Aorta (tissue), 5 donors: Measurements from ENCODE around the gene USP5. TPM values are rescaled to one million over a fixed set of nuclear protein-coding genes. Genes with fewer than 3 reads are reported as not detected.

ENCODE experiments used
- ATAC-seq: fragments of 200-7000 bp; cut with Tn5 transposase; one replicate; pipeline ENCODE4 v1.9.1; 2022; ENCODE audit warnings: moderate library complexity; ENCODE audit not compliant: low FRiP score
- DNase-seq, 2 donors: peaks; one replicate each; pipeline ENCODE4 v3.0.0-alpha.2; 2020
- H3K27ac ChIP-seq, 2 donors: one replicate each; pipeline ENCODE4 v1.5.1; 2013; ENCODE audit warnings: low read length in 2 of 2, mild to moderate bottlenecking in 2 of 2, moderate library complexity in 2 of 2, control low read depth in 1 of 2, inconsistent platforms in 1 of 2, low read depth in 1 of 2
- H3K27me3 ChIP-seq, 2 donors: one replicate each; pipeline ENCODE4 v1.6.1; 2013; ENCODE audit warnings: control low read depth in 1 of 2, low read length in 1 of 2, mild to moderate bottlenecking in 1 of 2, moderate library complexity in 1 of 2; ENCODE audit not compliant: insufficient read depth in 2 of 2, control insufficient read depth in 1 of 2
- H3K36me3 ChIP-seq, 2 donors: one replicate each; pipeline ENCODE4 v1.6.1; 2013; ENCODE audit warnings: control low read depth in 1 of 2, low read length in 1 of 2, mild to moderate bottlenecking in 1 of 2; ENCODE audit not compliant: insufficient read depth in 2 of 2, control insufficient read depth in 1 of 2
- H3K4me1 ChIP-seq, 2 donors: one replicate each; pipeline ENCODE4 v1.6.1; 2013; ENCODE audit warnings: low read length in 2 of 2, control low read depth in 1 of 2, mild to moderate bottlenecking in 1 of 2, moderate library complexity in 1 of 2; ENCODE audit not compliant: insufficient read depth in 2 of 2, control insufficient read depth in 1 of 2
- H3K4me3 ChIP-seq, 2 donors: one replicate each; pipeline ENCODE4 v1.5.1; 2013; ENCODE audit warnings: low read length in 2 of 2, control low read depth in 1 of 2, mild to moderate bottlenecking in 1 of 2
- H3K9me3 ChIP-seq: one replicate; pipeline ENCODE4 v1.6.1; 2013; ENCODE audit warnings: mild to moderate bottlenecking, low read length; ENCODE audit not compliant: control insufficient read depth
- WGBS, 2 donors: extraction: QIAGEN DNeasy Blood & Tissue Kit; methylation state at CpG; one replicate each; pipeline ENCODE4 v1.1.7; 2013; 5-methylcytosine and 5-hydroxymethylcytosine counted together
- intact Hi-C, 2 donors: fragments of 100-400 bp; cut with DNase I; formaldehyde crosslinking; loops; one replicate each; pipeline versions ENCODE4 v1.14.2 to v1.15.0; 2022
- polyA plus RNA-seq, 2 donors: library from polyadenylated mRNA; stranded (reverse); fragments of 200-250 nt; gene quantifications; one replicate each; pipeline ENCODE4 v1.2.3, GENCODE V29; 2013
- total RNA-seq, 2 donors: library from RNA; stranded (reverse); fragmentation: NEBNext Ultra II Directional; extraction: Animal tissue kit (Norgen Biotek cat#: 25700); gene quantifications; one replicate each; pipeline ENCODE4 v1.2.1, GENCODE V29; 2021
- donor health status: healthy with polysubstance abuse.
- donor health status: Bipolar disorder and iron deficiency.
- donor health status: DM: no; HTN: no; CAD: no.
- donor health status: DM: no; HTN: no; CAD: no.
- donor health status: DM: yes; HTN: yes; CAD: no.

The USP5 gene
- total and polyA plus RNA-seq, 4 donors, result 26.7 to 64.6 (median 53.2) TPM

DNA sequence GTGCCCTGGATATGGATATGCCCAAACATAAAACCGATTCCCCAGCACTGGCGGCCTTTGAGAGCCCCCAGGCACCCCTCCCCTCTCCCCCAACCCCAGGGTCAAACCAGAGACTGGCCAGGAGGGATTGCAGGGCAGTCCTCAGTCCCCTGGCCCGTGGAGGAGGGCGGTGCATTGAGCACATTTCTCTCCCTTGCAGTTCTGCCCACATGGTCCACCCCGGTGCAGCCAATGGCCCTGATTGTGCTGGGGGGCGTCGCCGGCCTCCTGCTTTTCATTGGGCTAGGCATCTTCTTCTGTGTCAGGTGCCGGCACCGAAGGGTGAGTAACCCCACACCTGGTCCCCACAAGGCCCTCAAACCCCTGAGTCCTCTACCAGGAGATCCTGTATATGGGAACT is 33.7 kb upstream of the USP5 start:
- 35 to 41% methylated on average over 7 to 10 of the region's 10 CpGs for WGBS, 2 donors
- intact Hi-C loops, result no loop called here

GRCh38 chr12:6818645-6819044 is 33.3 kb upstream of the USP5 start:
- whole genome bisulfite sequencing, 2 donors, result 69% methylated on average over 5 of the region's 5 CpGs
- intact Hi-C loops, result no loop called here

More for the DNA sequence above, 33.7 kb upstream of the USP5 start:
- H3K27me3 ChIP-seq, result no peaks in the 10 kb centered on the region
- no peaks in the 10 kb centered on the region for H3K4me1 ChIP-seq
- H3K9me3 ChIP-seq, result no peaks in the 10 kb centered on the region
- no peak for DNase-seq
- H3K27ac ChIP-seq, result no peak overlapping the region
- no peaks in the 10 kb centered on the region for H3K36me3 ChIP-seq
- H3K4me3 ChIP-seq, result no peak overlapping the region
- no peak for ATAC-seq

GRCh38 chr12:6819106-6820030 is 32.6 kb upstream of the USP5 start:
- Histone ChIP-seq H3K27ac (no peak overlapping the region), H3K4me1 (no peaks in the 10 kb centered on the region), H3K4me3 (no peak overlapping the region), H3K27me3 (no peaks in the 10 kb centered on the region), H3K9me3 (no peaks in the 10 kb centered on the region), H3K36me3 (no peaks in the 10 kb centered on the region)
- DNase-seq (peak in 1 of 2 donors; percentile 43), ATAC-seq (no peak)
- intact Hi-C loops, result loop anchor here in 1 of 2 donors (10.0 kb wide), 1 partner anchor 205 kb away; no protein-coding TSS in a partner anchor
- WGBS, 2 donors, result 79 to 83% methylated on average over 12 to 13 of the region's 13 CpGs

More at GRCh38 chr12:6818645-6819044, 33.3 kb upstream of the USP5 start:
- DNase-seq, result no peak
- Histone ChIP-seq H3K4me3 (no peak overlapping the region), H3K4me1 (no peaks in the 10 kb centered on the region), H3K36me3 (no peaks in the 10 kb centered on the region), H3K9me3 (no peaks in the 10 kb centered on the region), H3K27ac (no peak overlapping the region), H3K27me3 (no peaks in the 10 kb centered on the region)
- no peak for ATAC-seq

GRCh38 chr12:6820166-6820565 is 31.8 kb upstream of the USP5 start:
- no peak overlapping the region for H3K27ac ChIP-seq
- no peak for ATAC-seq
- intact Hi-C loops, result loop anchor here in 1 of 2 donors (10.0 kb wide), 1 partner anchor 205 kb away; no protein-coding TSS in a partner anchor
- peak in 1 of 2 donors; percentile 28 for DNase-seq
- no peak overlapping the region for H3K4me3 ChIP-seq
- no peaks in the 10 kb centered on the region for H3K9me3 ChIP-seq
- WGBS, 2 donors, result 73 to 74% methylated on average over 5 of the region's 5 CpGs
- H3K36me3 ChIP-seq, result no peaks in the 10 kb centered on the region
- no peaks in the 10 kb centered on the region for H3K4me1 ChIP-seq
- H3K27me3 ChIP-seq, result no peaks in the 10 kb centered on the region

GRCh38 chr12:6821591-6822425 is 30.1 kb upstream of the USP5 start, which contains the start of gene GPR162:
TSS of gene GPR162 (plus strand) at chr12:6821821. CDS start at chr12:6823899, 2,078 bp downstream.
- Histone ChIP-seq H3K36me3 (no peaks in the 10 kb centered on the region), H3K9me3 (no peaks in the 10 kb centered on the region), H3K4me3 (peak within 1 kb of the TSS in 1 of 2 donors; percentile 15), H3K4me1 (no peaks in the 10 kb centered on the region), H3K27me3 (no peaks in the 10 kb centered on the region), H3K27ac (no peak within 1 kb of the TSS)
- intact Hi-C loops, result loop anchor here in 1 of 2 donors (10.0 kb wide), 1 partner anchor 207 kb away; no protein-coding TSS in a partner anchor
- peak; percentile 54 for ATAC-seq
- 2 to 3% methylated on average over 12 to 28 of the region's 28 CpGs for WGBS, 2 donors
- DNase-seq, result peak; percentile 85 to 88

GRCh38 chr12:6822426-6823135 is 29.4 kb upstream of the USP5 start:
- ATAC-seq (no peak), DNase-seq (no peak)
- Histone ChIP-seq H3K4me3 (no peak overlapping the region), H3K9me3 (no peaks in the 10 kb centered on the region), H3K27ac (no peak overlapping the region), H3K36me3 (no peaks in the 10 kb centered on the region), H3K4me1 (no peaks in the 10 kb centered on the region), H3K27me3 (no peaks in the 10 kb centered on the region)
- intact Hi-C loops, result loop anchor here in 1 of 2 donors (10.0 kb wide), 1 partner anchor 208 kb away; no protein-coding TSS in a partner anchor
- WGBS, 2 donors, result 34 to 40% methylated on average over 7 of the region's 7 CpGs

DNA sequence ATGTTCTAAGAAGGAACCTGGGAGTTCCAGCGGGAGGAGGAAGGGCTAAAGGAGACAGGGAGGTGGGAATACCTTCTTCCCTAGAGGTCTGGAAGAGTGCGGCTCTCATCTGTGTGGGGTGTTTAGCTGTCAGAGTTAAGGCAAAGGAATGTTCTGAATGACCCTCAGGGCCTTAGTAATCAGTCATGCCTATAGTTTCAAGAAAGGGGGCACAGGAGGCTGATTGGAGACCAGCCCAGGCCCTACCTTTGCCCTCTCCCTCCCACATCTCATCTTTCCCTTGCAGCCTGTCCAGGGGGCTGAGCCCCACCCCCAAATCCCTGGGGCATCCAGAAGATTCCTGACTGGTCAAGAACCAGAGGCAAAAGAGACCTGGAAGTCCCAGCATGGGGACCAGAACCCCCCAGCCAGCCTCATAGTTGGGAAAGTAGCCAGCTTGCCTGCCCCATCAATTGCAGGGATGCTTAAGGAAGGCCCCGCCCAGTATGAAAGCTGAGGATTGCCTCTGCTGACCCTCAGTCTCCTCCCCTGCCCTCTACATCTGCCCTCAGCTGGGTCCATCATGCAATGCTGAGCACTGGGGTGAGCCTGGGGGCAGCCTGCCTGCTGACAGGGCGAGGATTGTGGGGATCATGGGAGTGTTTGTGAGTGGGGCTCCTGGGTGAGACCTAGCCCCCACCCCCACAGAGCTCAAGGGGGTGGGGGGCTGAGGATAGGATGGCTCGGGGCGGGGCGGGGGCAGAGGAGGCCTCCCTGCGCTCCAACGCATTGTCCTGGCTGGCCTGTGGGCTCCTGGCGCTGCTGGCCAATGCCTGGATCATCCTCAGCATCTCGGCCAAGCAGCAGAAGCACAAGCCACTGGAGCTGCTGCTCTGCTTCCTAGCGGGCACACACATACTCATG is 28.5 kb upstream of the USP5 start:
- H3K9me3 ChIP-seq, result no peaks in the 10 kb centered on the region
- DNase-seq, result peak in 1 of 2 donors; percentile 37
- no peaks in the 10 kb centered on the region for H3K4me1 ChIP-seq
- no peaks in the 10 kb centered on the region for H3K27me3 ChIP-seq
- WGBS, 2 donors, result 76 to 80% methylated on average over 12 of the region's 12 CpGs
- intact Hi-C loops, result loop anchor here in 1 of 2 donors (10.0 kb wide), 1 partner anchor 209 kb away; no protein-coding TSS in a partner anchor
- H3K36me3 ChIP-seq, result no peaks in the 10 kb centered on the region
- H3K27ac ChIP-seq, result no peak overlapping the region
- ATAC-seq, result no peak
- no peak overlapping the region for H3K4me3 ChIP-seq
